Activated CD8-positive, alpha-beta memory T cell treated with anti-CD3 and anti-CD28 coated beads for 48 hours (primary cell): ENCODE data around the gene RANBP1.
"Not testable (repeated sequence)": the region's sequence is repeated elsewhere in the genome, so short reads cannot be mapped to it uniquely, and the experiment has no call there.

Experiments
- DNase-seq, 3 experiments: peaks; one replicate each; pipeline ENCODE4 v3.0.0-alpha.2; 2020; ENCODE audit warnings: low read depth in 2 of 3, low spot score in 2 of 3

Gene RANBP1

DNA sequence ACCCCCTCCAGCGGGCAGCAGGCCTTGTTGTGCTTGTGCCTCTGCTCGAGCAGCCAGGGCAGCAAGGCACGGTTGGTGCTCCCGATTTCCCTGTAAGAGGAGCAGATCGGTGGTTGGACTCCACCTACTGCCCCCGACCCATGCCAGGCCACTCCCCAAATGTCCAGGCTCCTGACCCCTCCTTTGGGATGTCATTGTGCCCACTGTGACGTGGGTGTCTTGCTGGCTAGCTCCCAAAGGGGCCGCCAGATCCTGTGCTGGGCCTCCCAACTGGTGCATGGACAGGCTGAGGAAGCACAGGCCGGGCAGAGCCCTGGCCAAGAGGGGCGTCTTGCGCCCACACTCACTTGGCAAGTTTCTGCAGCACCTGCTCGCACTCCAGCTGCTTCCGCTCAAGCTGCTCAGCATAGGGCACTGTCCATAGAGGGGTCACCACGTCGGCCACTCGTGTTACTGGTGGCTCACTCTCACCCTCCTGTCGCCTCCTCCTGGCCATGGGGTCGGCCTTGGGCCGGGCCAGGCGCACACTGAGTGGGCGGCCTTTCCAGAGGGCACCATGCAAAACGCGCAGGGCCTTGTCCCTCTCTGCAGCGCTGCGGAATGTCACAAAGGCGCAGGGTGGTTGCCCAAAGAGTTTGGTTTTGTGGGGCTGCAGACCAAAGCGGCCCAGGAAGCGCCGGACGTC, at the start of gene RANBP1:
Gene RANBP1 (plus strand): TSS at position 414 of the 685 bp plus-strand sequence. CDS start 81 bp downstream, at position 495.
- DNase-seq: no peak

DNA sequence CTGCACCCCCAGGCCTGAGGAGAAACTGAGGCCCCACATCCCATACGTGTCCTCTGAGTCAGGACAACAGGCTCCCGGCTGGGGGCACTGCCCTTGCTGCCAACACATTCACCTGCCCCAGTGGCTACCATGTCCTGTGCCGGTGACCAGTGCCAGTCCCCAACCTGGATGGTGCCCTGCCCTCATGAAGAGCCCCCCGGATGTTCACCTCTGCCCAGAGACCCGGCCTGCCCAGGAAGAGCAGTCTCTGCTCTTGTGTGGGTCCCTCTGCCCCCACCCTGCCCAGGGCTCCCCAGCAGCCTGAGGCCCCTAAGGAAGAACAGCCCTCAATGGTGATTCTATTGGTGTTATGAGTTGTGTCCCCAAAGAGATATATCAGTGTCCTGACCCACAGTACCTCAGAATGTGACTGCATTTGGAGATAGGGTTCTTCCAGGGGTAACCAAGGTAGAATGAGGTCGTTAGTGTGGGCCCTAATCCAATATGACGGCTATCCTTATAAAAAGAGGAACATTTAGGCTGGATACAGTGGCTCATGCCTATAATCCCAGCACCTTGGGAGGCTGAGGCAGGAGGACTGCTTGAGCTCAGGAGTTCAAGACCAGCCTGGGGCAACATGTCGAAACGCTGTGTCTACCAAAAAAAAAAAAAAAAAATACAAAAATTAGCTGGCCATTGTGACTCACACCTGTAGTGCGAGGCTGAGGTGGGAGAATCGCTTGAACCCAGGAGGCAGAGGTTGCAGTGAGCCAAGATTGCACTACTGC, 49.1 kb upstream of the RANBP1 start:
- DNase-seq: no peak

DNA sequence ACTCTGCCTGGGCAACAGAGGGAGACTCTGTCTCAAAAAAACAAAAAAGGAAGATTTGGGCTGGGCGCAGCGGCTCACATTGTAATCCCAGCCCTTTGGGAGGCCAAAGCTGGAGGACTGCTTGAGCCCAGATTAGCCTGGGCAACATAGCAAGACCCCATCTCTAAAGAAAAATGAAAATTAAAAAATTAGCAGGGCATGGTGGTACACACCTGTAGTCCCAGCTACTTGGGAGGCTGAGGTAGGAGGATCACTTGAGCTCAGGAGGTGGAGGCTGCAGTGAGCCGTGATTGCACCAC, 48.6 kb upstream of the RANBP1 start:
- DNase-seq: not testable (repeated sequence)

DNA sequence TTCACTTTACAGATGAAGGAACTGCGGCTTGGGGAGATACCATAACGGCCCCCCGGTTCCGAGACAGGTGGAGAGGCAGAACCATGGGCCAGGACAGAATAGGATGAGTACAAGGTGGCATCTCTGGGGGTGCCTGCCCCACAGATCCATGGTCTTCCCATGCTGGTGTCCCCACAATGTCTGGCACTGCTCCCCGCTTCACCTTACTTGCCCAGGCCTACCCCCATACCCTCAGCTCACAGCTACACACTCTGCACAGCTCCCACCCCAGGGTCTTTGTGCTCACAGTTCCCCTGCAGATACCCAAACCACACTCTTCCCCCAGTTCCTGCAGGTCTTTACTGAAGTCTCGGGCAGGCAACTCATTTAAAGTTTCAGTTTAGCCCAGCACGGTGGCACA, 47.3 kb upstream of the RANBP1 start:
- DNase-seq: no peak

DNA sequence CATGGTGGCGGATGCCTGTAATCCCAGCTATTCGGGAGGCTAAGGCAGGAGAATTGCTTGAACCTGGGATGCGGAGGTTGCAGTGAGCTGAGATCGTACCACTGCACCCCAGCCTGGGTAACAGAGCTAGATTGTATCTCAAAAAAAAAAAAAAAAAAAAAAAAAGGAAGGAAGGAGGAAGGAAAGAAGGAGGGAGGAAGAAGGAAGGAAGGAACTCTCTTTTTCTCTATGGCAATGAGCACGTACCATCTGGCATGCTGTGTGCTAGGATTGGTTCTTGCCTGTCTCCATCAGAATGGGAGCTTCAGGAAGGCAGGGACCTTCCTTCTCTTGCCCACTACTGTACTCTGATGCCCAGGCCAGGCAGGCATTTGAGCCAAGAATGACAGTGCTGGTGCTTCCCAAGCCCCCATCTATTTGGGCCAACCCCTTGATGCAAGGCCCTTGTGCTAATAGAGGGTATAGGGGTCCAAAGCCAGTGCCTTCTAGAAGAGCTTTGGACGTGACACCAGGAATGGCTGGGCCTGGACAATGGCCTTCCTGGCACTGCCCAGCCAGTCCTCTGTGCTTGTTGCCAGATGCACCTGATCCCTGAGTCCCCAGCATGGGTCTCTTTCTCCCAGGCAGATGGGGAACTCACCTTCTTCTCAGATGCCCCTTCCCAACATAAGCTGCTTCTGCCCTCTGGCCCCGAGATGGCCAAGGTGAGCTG, 46.4 kb upstream of the RANBP1 start:
- no peak for DNase-seq

DNA sequence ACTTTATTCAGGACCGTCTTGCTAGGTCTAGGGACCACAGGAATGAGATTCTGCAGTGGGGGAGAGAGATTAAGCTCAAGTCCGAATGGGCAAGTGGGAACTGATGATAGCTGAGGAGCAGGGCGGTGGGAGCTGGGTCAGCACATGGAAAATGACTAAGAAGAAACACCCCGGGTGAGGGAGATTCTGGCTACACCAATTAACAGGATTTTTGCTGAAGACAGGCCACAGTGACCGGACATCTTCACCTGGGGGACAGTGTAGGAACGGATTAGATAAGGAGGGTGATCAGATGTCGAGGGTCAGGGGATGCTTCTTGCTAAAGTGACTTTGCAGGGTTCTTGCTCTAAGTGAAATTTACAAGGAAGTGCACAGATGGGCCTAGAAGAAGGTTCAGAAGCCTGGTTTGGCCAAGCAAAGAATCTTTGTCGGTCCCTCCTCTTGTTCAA, 44.4 kb upstream of the RANBP1 start:
- no peak for DNase-seq

DNA sequence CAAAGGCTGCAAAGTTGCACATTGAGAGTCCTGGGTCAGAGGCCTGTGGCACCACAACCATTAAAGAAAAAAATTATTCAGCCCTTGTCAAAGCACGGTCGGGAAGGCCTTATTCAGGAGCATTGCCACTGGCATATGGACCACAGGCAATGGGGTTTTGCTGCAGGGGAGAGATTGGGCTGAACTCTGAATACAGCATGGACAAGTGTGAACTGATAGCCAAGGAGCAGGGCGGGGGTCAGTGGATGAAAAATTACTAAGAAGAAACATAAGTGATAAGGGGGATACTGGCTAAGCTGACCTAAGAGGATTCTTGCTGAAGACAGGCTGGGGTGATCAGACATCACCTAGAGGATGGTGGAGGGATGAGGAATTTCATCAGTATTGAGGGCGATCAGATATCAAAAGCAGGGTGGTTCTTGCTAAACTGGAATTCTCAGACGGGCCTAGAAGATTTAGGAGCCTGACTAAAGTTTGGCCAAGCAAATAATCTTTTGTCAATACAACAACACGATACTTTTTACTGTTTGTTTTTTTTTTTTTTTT, 39.2 kb upstream of the RANBP1 start:
- no peak for DNase-seq

DNA sequence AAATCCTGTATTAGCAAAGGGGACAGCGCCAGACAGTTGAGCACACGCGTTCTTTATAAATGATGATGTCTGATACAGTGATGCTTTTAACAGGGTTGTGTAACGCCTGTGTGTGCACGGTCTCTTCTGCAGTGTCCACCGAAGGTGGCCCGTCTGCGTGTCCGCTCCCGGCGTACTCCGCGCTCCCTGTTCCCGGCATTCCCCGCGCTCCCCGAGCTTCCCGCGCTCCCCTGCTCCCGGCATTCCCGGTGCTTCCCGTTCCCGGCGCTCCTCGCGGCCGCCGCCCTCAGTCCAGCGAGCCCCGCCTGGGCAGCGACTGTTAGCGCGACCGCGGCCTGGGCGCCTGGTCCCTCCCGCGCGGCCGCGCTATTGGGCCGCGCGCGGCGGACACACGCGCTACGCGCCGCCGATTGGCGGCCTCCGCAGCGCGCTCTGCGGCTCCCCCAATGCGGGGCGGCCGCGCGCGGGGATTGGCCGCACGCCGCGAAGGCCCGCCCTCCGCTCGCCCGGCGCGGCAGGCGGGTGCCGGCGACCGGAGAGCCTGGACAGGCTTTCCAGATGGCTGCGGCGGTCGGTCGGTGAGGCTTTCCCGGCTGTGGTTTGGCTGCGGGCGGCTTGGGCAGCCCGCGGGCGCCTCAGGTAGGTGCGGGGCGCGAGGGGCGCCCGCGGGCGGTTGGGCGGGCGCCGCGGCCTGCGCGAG, 36.0 kb upstream of the RANBP1 start, which contains the start of gene DGCR8:
Gene DGCR8 (plus strand): TSS at position 497 of the 700 bp plus-strand sequence. CDS start 5,723 bp downstream, outside the sequence.
- DNase-seq: peak in 2 of 3 experiments; percentile 49 to 65

DNA sequence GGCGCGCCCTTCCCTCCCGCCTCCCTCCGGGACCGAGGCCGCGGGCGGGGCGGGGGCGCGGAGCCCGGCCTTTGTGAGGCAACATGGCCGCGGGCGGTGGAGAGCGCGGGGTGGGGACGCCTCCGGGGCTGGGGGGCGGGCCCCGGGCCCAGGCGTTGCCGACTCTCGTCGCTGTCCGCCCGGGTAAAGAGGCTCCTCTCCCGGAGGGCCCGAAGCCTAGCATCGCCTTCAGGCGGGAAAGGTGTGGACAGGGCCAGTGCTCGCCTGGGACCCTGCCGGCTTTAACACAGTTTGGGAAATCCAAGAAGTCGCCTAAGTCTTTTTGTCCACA, 35.5 kb upstream of the RANBP1 start:
- peak in 1 of 3 experiments; percentile 54 for DNase-seq

DNA sequence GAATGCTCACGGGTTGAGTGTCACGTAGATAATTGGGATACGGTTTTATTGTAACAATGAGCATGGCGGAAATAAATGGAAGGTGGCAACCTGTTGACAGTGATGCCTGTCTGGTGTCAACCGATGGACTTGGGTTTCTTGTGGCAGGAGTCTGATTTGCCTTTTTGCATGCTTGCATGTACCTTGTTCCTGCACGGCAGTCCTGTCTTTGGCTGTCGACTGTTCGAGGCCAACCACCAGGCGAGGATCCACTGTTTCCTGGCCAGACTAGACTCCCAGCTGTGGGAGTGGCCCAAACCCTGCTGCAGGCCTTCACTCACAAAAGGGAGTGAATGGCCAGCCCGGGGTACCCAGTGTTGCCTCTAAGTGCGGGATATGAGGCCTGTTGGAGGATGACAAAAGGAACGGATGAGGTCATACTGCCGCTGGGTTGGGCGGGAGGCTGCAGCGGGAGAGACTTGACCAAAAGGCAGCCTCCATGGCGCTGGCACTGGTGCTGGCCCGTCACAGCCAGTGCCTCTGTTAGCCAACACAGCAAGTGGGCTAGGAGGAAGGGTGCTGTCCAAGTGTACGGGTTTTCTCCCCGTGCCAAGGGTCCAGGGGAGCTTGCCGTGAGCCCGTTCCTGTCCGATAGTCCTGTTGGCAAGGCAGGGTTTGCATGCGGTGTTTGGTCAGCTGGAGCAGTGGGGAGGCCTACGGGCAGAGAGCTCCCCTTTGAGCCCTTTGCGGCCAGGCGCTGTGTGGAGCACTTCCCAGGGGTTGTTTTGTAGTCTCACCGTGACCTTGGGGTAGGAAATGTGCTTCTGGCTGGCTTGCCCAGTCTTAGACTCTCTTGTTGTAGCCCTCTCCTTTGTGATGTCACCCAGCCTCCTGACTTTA, 34.9 kb upstream of the RANBP1 start:
- no peak for DNase-seq

DNA sequence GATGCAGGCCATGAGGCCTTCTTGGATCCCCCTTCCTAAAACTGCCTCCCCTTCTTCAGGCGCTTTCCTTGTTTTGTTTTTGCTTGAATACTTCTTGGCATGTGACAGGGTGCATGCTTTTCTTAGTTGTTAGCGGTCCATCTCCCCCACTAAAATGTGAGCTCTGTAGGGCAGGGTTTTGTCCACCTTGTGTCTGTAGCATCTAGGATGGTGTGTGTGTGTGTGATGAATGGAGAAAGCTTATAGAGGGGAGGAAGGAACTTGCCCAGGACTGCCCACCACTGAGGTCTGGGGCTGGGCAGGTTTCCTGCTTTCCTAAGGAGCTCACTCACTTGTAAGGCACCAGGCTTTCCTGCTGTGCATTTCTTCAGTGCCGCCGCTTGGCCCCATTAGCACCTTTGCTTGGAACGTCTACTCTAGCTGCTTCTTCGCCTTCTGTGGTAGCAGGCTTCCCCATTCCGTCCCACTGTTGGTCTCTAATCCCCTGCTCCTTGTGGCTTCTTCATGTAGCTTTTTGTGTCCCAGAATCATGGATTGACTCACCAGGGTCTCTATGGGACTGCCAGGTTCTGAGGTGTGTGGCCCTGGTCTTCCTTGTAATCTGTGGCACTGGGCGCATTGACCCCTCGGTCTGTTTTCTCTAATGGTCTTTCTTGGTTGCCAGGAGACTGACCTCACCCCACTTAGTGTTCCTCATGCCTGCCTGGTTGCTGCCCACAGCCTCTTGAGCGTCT, 32.6 kb upstream of the RANBP1 start:
- no peak for DNase-seq

DNA sequence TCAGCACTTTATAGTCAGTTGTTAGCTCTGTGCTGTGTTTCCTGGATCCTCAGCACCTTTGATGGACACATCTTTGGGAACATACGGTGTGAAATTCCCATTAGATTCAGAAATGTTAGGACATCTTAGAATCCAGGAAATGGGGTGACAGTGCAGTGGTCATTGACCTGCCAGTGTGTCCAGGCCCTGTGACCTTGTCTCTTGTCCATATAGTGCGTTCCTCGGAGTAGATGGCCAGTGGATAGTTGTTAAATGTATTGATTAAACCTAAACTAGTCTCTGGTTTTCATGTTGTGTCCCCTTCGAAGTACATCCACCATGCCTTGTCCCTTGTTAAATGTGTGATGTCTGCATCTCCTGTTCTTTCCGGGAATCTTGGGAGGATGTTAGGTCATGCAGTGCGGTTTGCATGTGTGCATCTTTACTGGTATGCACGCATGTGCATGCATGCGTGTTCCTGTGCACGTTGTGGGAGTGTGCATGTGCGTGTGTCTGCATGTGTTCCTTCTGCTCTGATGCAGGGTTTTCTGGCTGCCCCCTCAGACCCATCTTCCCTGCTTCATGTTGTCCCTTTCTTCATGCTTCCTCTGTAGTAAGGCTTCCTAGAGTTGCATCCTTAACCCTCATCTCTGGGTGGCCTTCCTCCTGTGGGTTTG, 31.9 kb upstream of the RANBP1 start:
- DNase-seq: no peak

DNA sequence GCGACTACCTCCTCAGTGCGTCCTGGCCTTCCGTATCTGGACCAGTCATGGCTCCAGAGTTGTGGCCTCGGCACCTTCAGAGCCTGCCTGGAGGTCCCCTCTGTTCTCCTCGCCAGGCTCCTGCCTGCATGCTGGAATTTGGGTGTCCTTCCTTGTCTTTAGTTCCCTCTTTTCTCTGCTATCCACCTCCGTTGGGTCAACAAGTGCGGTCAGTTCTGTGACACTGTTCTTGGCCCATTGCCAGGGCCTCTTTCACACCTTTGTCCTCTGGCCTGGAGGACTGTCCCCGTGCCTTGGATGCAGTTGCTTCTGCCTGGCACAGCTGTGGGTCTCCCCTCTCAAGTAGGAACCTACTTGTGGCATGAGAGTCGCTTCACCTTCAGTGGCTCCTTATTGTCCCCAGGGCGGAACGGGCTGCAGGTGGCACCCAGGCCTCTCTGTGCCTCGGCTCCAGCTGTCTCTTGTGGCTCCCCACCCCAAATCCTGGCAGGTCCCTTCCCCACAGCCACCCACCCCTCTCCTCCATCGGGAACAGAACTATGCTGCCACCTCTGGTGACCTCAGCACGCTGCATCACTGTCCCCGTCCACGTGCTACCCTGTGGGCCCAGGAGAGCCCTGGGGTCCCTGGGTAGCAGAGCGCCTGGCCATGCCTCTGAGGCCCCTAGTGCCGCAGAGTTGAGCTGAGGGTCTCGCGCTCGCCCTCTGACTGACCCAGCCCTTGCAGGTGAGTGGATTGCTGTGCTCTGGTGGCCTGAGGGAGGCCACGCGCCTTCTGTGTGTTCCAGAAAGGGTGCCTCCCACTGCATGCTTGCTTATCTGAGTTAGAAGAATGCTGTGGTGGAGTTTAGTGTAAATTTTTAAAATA, 31.1 kb upstream of the RANBP1 start:
- no peak for DNase-seq

DNA sequence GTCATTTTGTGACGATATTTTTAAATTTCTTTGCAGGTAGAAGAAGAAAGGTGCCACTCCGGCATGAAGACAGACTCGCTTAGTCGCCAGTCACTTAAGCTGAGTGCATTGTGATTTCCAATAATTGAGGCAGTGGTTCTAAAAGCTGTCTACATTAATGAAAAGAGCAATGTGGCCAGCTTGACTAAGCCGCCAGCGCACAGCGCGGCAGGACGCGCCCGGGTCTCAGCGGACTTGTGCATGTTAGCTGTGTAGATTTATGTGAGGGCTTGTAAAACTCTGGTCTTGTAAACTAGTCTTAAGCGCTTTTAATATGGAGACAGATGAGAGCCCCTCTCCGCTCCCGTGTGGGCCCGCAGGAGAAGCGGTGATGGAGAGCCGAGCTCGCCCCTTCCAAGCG, 30.3 kb upstream of the RANBP1 start:
- no peak for DNase-seq

DNA sequence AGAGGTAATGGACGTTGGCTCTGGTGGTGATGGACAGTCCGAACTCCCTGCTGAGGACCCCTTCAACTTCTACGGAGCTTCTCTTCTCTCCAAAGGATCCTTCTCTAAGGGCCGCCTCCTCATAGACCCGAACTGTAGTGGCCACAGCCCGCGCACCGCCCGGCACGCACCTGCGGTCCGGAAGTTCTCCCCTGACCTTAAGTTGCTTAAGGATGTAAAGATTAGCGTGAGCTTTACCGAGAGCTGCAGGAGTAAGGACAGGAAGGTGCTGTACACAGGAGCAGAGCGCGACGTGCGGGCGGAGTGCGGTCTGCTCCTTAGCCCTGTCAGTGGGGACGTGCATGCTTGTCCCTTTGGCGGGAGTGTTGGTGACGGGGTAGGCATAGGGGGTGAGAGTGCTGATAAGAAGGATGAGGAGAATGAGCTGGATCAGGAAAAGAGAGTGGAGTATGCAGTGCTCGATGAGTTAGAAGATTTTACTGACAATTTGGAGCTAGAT, 29.8 kb upstream of the RANBP1 start:
- no peak for DNase-seq

DNA sequence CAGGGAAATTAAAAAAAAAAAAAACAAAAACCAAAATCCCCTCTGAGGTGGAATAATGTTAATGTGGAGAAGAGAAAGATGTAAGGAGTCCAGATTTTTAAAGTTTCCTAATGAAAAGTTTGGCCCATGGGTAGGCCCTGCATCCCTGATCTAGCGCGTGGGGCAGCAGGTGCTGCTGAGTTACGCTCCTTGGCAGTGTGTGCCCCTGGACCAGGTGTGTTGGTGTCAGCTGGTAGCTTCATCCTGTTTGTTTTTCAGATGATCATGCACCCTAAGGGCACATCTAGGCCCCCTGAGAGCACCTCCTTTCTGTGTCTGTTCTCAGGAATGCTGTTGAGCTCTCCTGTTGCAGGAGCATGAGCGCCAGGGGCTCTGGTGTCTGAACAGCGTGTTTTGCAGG, 29.1 kb upstream of the RANBP1 start:
- no peak for DNase-seq

DNA sequence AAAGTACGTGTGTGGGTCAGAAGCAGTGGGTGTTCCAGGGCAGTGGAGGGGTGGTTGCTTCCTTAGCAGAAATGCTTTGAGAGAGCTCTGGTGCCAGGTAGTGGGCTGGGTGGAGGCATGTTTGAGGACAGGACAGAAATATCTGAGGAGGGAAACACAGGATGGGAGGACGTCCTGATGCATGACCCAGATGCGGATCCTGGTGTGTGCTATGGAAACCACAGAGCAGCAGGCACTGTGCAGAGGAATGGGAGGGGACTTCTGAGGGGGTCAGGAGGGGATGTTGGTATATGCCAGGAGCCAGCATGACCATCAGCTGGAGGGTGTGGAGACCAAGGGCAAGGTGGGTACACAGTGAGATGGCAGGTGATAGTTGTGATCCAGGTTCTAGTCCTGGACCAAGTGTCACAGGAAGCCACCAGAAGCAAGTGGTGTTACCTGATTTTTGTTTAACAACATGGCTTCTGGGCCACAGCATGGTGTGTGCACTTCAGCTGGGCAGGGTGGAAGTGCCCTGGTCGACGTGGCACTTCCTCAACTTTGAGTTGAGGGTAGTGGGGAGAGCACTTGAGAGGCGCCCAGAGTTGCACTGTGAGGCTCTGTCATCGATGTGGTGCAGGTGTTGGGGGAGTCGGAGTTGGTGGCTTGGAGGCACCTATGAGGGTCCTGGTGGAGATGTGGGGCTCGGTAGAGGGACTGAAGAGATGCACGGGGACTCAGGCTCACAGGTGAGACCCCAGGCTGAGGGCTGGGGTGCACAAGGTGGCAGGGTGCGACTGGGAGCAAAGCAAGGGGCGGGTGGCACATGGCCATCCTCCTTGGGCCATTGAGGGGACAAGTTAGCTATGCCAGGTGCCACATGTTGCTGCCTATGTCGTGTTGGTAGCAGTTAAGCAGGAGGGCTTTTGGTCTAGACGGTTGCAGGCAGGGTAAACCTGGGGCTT, 28.3 kb upstream of the RANBP1 start:
- DNase-seq: no peak
